ENCODE data around the gene FLT4. TPM values are rescaled to one million over a fixed set of nuclear protein-coding genes. Genes with fewer than 3 reads are reported as not detected.

FLT4 gene
- total and polyA plus RNA-seq, 4 donors, result 3.9 to 10.1 (median 8.0) TPM

- no peak for DNase-seq (ENCODE audit: low read depth in 4 of 6, low spot score in 6 of 6)
- H3K27ac ChIP-seq (ENCODE audit: low read depth, low read length), result no peak overlapping the region
- WGBS (ENCODE audit: insufficient coverage), result 79% methylated on average over 10 of the region's 10 CpGs
Measured at GRCh38 chr5:180623411-180623834, 26.0 kb downstream of the FLT4 start.

GRCh38 chr5:180622910-180623309 lies 26.5 kb downstream of the FLT4 start:
- H3K9me3 ChIP-seq (ENCODE audit: control insufficient read depth, insufficient read depth, low read length), result no peaks in the 10 kb centered on the region
- WGBS (ENCODE audit: insufficient coverage), result 89% methylated on average over 4 of the region's 6 CpGs
- no peak overlapping the region for H3K4me3 ChIP-seq (ENCODE audit: low read depth, low read length)
- no peak for DNase-seq (ENCODE audit: low read depth in 4 of 6, low spot score in 6 of 6)
- peaks cover 10% of the 10 kb centered on the region for H3K27me3 ChIP-seq (ENCODE audit: control insufficient read depth, insufficient read depth, low read length)
- no peaks in the 10 kb centered on the region for H3K36me3 ChIP-seq (ENCODE audit: control insufficient read depth, insufficient read depth, low read length)
- no peak overlapping the region for H3K27ac ChIP-seq (ENCODE audit: low read depth, low read length)
- peaks cover 18% of the 10 kb centered on the region for H3K4me1 ChIP-seq (ENCODE audit: control insufficient read depth, insufficient read depth, low read length)

More at GRCh38 chr5:180623411-180623834, 26.0 kb downstream of the FLT4 start:
- no peak overlapping the region for H3K4me3 ChIP-seq (ENCODE audit: low read depth, low read length)
- H3K27me3 ChIP-seq (ENCODE audit: control insufficient read depth, insufficient read depth, low read length), result peaks cover 8% of the 10 kb centered on the region
- peaks cover 16% of the 10 kb centered on the region for H3K4me1 ChIP-seq (ENCODE audit: control insufficient read depth, insufficient read depth, low read length)
- H3K36me3 ChIP-seq (ENCODE audit: control insufficient read depth, insufficient read depth, low read length), result no peaks in the 10 kb centered on the region
- no peaks in the 10 kb centered on the region for H3K9me3 ChIP-seq (ENCODE audit: control insufficient read depth, insufficient read depth, low read length)

- H3K9me3 ChIP-seq (ENCODE audit: control insufficient read depth, insufficient read depth, low read length), result no peaks in the 10 kb centered on the region
- no peak for DNase-seq (ENCODE audit: low read depth in 4 of 6, low spot score in 6 of 6)
- H3K4me3 ChIP-seq (ENCODE audit: low read depth, low read length), result no peak overlapping the region
- WGBS (ENCODE audit: insufficient coverage), result 70% methylated on average over 32 of the region's 32 CpGs
- no peaks in the 10 kb centered on the region for H3K36me3 ChIP-seq (ENCODE audit: control insufficient read depth, insufficient read depth, low read length)
- peaks cover 18% of the 10 kb centered on the region for H3K4me1 ChIP-seq (ENCODE audit: control insufficient read depth, insufficient read depth, low read length)
- H3K27ac ChIP-seq (ENCODE audit: low read depth, low read length), result no peak overlapping the region
- H3K27me3 ChIP-seq (ENCODE audit: control insufficient read depth, insufficient read depth, low read length), result peaks cover 10% of the 10 kb centered on the region
Measured at GRCh38 chr5:180621311-180621710, 28.1 kb downstream of the FLT4 start.

- no peak for DNase-seq (ENCODE audit: low read depth in 4 of 6, low spot score in 6 of 6)
- 92% methylated on average over 13 of the region's 14 CpGs for WGBS (ENCODE audit: insufficient coverage)
Measured at GRCh38 chr5:180620014-180620413, 29.4 kb downstream of the FLT4 start.

GRCh38 chr5:180619563-180619915 lies 29.9 kb downstream of the FLT4 start:
- Histone ChIP-seq H3K9me3 (ENCODE audit: control insufficient read depth, insufficient read depth, low read length) (no peaks in the 10 kb centered on the region), H3K4me1 (ENCODE audit: control insufficient read depth, insufficient read depth, low read length) (peaks cover 18% of the 10 kb centered on the region), H3K36me3 (ENCODE audit: control insufficient read depth, insufficient read depth, low read length) (no peaks in the 10 kb centered on the region), H3K27me3 (ENCODE audit: control insufficient read depth, insufficient read depth, low read length) (peaks cover 10% of the 10 kb centered on the region), H3K27ac (ENCODE audit: low read depth, low read length) (no peak overlapping the region), H3K4me3 (ENCODE audit: low read depth, low read length) (no peak overlapping the region)
- 76% methylated on average over 22 of the region's 22 CpGs for WGBS (ENCODE audit: insufficient coverage)
- no peak for DNase-seq (ENCODE audit: low read depth in 4 of 6, low spot score in 6 of 6)

More at GRCh38 chr5:180620014-180620413, 29.4 kb downstream of the FLT4 start:
- H3K27me3 ChIP-seq (ENCODE audit: control insufficient read depth, insufficient read depth, low read length), result peaks cover 10% of the 10 kb centered on the region
- H3K4me3 ChIP-seq (ENCODE audit: low read depth, low read length), result no peak overlapping the region
- no peaks in the 10 kb centered on the region for H3K36me3 ChIP-seq (ENCODE audit: control insufficient read depth, insufficient read depth, low read length)
- H3K27ac ChIP-seq (ENCODE audit: low read depth, low read length), result no peak overlapping the region
- H3K4me1 ChIP-seq (ENCODE audit: control insufficient read depth, insufficient read depth, low read length), result peaks cover 18% of the 10 kb centered on the region
- no peaks in the 10 kb centered on the region for H3K9me3 ChIP-seq (ENCODE audit: control insufficient read depth, insufficient read depth, low read length)

GRCh38 chr5:180618829-180619562 lies 30.4 kb downstream of the FLT4 start:
- Histone ChIP-seq H3K27ac (ENCODE audit: low read depth, low read length) (no peak overlapping the region), H3K4me1 (ENCODE audit: control insufficient read depth, insufficient read depth, low read length) (peaks cover 18% of the 10 kb centered on the region), H3K27me3 (ENCODE audit: control insufficient read depth, insufficient read depth, low read length) (peaks cover 10% of the 10 kb centered on the region), H3K4me3 (ENCODE audit: low read depth, low read length) (no peak overlapping the region), H3K9me3 (ENCODE audit: control insufficient read depth, insufficient read depth, low read length) (no peaks in the 10 kb centered on the region), H3K36me3 (ENCODE audit: control insufficient read depth, insufficient read depth, low read length) (no peaks in the 10 kb centered on the region)
- DNase-seq (ENCODE audit: low read depth in 4 of 6, low spot score in 6 of 6), result peak in 4 of 6 donors; percentile 4 to 67 (median 34)
- 5% methylated on average over 90 of the region's 90 CpGs for WGBS (ENCODE audit: insufficient coverage)

GRCh38 chr5:180618487-180618828 lies 30.9 kb downstream of the FLT4 start:
- peaks cover 10% of the 10 kb centered on the region for H3K27me3 ChIP-seq (ENCODE audit: control insufficient read depth, insufficient read depth, low read length)
- WGBS (ENCODE audit: insufficient coverage), result 3% methylated on average over 15 of the region's 15 CpGs
- H3K4me3 ChIP-seq (ENCODE audit: low read depth, low read length), result no peak overlapping the region

GRCh38 chr5:180613814-180614188 lies 35.6 kb downstream of the FLT4 start:
- Histone ChIP-seq H3K4me3 (ENCODE audit: low read depth, low read length) (no peak overlapping the region), H3K36me3 (ENCODE audit: control insufficient read depth, insufficient read depth, low read length) (peaks cover 2% of the 10 kb centered on the region), H3K9me3 (ENCODE audit: control insufficient read depth, insufficient read depth, low read length) (no peaks in the 10 kb centered on the region), H3K27ac (ENCODE audit: low read depth, low read length) (no peak overlapping the region), H3K27me3 (ENCODE audit: control insufficient read depth, insufficient read depth, low read length) (peaks cover 4% of the 10 kb centered on the region), H3K4me1 (ENCODE audit: control insufficient read depth, insufficient read depth, low read length) (peaks cover 6% of the 10 kb centered on the region)
- 83% methylated on average over 6 of the region's 11 CpGs for WGBS (ENCODE audit: insufficient coverage)
- DNase-seq (ENCODE audit: low read depth in 4 of 6, low spot score in 6 of 6), result no peak

More at GRCh38 chr5:180618487-180618828, 30.9 kb downstream of the FLT4 start:
- Histone ChIP-seq H3K9me3 (ENCODE audit: control insufficient read depth, insufficient read depth, low read length) (no peaks in the 10 kb centered on the region), H3K4me1 (ENCODE audit: control insufficient read depth, insufficient read depth, low read length) (peaks cover 13% of the 10 kb centered on the region), H3K36me3 (ENCODE audit: control insufficient read depth, insufficient read depth, low read length) (no peaks in the 10 kb centered on the region), H3K27ac (ENCODE audit: low read depth, low read length) (no peak overlapping the region)
- no peak for DNase-seq (ENCODE audit: low read depth in 4 of 6, low spot score in 6 of 6)

GRCh38 chr5:180613188-180613813 lies 36.1 kb downstream of the FLT4 start:
- no peak overlapping the region for H3K4me3 ChIP-seq (ENCODE audit: low read depth, low read length)
- WGBS (ENCODE audit: insufficient coverage), result 82% methylated on average over 18 of the region's 19 CpGs
- DNase-seq (ENCODE audit: low read depth in 4 of 6, low spot score in 6 of 6), result no peak

GRCh38 chr5:180612683-180613082 lies 36.7 kb downstream of the FLT4 start:
- no peak overlapping the region for H3K4me3 ChIP-seq (ENCODE audit: low read depth, low read length)
- H3K27ac ChIP-seq (ENCODE audit: low read depth, low read length), result no peak overlapping the region
- H3K4me1 ChIP-seq (ENCODE audit: control insufficient read depth, insufficient read depth, low read length), result no peaks in the 10 kb centered on the region
- no peak for DNase-seq (ENCODE audit: low read depth in 4 of 6, low spot score in 6 of 6)
- WGBS (ENCODE audit: insufficient coverage), result 88% methylated on average over 12 of the region's 15 CpGs
- peaks cover 2% of the 10 kb centered on the region for H3K36me3 ChIP-seq (ENCODE audit: control insufficient read depth, insufficient read depth, low read length)
- H3K27me3 ChIP-seq (ENCODE audit: control insufficient read depth, insufficient read depth, low read length), result no peaks in the 10 kb centered on the region
- no peaks in the 10 kb centered on the region for H3K9me3 ChIP-seq (ENCODE audit: control insufficient read depth, insufficient read depth, low read length)

More at GRCh38 chr5:180613188-180613813, 36.1 kb downstream of the FLT4 start:
- H3K27me3 ChIP-seq (ENCODE audit: control insufficient read depth, insufficient read depth, low read length), result peaks cover under 1% of the 10 kb centered on the region
- H3K9me3 ChIP-seq (ENCODE audit: control insufficient read depth, insufficient read depth, low read length), result no peaks in the 10 kb centered on the region
- no peak overlapping the region for H3K27ac ChIP-seq (ENCODE audit: low read depth, low read length)
- peaks cover 2% of the 10 kb centered on the region for H3K36me3 ChIP-seq (ENCODE audit: control insufficient read depth, insufficient read depth, low read length)
- peaks cover 1% of the 10 kb centered on the region for H3K4me1 ChIP-seq (ENCODE audit: control insufficient read depth, insufficient read depth, low read length)

All from spinal cord (tissue), 10 donors.